GM18858 (cell line): Measurements from ENCODE around the gene UQCRC1.

Experiments used
- ATAC-seq: cut with Tn5 transposase; IDR thresholded peaks from one replicate; pipeline ENCODE4 v1.9.1; 2021; ENCODE audit not compliant: unreplicated experiment

The UQCRC1 gene

GRCh38 chr3:48633743-48634142 is 24.3 kb upstream of the UQCRC1 start:
- no peak for ATAC-seq

GRCh38 chr3:48633256-48633655 is 23.8 kb upstream of the UQCRC1 start:
- no peak for ATAC-seq

- no peak for ATAC-seq
Measured at GRCh38 chr3:48631516-48632448, 22.3 kb upstream of the UQCRC1 start.

DNA sequence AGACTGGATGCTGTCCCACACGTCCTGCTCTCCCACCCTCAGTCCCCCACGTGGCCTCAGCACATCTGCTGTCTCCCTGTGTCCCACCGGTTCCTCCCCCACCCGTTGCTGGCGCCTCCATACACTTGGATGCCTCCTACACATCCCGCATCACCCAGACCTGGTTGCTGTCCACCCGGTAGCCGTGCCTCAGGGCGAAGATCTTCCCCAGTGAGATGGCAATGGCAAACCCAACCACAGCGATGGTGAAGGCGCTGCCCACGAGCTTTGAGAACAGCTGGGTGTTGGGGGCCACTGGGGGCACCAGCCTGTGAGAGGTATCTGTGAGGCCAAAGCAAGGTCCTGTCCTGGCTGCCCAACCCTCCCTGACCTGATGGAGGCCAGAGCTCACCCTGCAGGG is 21.4 kb upstream of the UQCRC1 start:
- ATAC-seq = no peak

DNA sequence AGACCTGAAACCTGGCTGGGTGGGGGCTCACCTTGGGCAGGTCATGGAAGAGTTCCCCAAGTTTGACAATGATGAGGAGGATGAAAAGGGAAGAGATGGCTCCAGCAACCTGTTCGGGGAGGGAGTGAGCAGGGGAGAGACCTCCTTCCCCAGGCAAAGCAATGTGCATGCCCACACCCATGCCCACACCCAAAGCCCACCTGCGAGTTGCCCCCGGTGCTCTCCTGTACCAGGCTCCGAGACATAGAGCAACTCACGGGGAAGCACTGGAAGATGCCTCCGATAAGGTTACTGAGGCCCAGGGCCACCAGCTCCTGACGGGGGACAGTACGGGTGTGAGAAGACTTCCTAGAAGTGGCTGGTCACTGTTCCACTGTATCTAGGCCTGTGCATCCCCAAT is 21.0 kb upstream of the UQCRC1 start:
- ATAC-seq = no peak

DNA sequence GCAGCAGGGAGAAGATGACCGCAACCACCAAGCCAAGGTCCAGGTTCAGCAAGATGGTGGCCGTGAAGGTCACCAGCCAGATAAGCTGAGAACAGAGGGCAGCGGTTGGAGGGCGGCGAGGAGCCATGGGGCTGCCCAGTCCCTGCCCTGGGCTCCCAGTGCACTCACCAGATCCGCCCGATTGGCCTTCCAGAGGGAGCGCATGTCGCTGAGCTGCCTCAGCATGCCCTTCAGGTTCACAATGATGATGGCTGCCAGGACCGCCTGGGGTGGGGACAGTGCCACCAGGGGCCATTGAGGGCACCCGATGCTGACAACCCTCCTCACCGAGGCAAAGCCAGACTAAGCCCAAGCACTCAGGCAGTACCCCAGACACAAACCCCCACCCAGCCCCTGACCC is 20.4 kb upstream of the UQCRC1 start:
- ATAC-seq = no peak

GRCh38 chr3:48628277-48629017 is 19.0 kb upstream of the UQCRC1 start:
- ATAC-seq = no peak

DNA sequence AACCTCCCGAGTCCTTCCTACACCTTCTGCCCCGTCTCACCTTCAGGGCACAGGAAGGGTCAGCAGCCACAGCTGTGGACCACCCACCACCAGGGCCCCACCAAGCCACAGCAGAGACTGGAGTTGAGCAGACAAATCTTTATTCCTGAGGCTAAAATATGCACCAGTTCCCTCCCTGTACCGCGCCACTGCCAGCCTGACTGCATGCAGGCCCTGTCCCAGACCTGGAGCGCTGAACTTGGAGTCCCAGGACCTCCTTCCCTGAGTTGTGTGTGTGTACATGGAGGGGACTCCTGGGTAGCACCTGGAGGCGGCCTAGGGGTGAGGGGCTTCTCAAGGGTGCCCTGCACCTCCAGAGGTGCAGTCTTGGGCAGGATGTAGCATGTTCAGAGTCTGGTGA is 16.2 kb upstream of the UQCRC1 start:
- ATAC-seq = no peak

DNA sequence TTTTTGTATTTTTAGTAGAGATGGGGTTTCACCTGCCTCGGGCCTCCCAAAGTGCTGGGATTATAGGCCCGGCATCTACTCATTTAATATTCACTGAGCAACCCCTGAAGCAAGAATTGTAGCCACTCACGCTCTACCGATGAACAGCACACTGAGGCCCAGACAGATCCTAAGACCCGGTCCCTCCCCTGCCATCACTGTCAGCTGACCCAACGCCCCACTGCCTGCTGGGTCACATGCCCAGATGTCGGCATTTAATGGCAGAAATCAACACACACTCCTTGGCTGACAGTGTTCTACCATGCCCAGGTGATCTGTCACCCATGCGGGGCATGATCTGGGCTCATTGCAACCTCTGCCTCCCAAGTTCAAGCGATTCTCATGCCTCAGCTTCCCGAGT is 15.3 kb upstream of the UQCRC1 start:
- ATAC-seq = no peak

- no peak for ATAC-seq
Measured at GRCh38 chr3:48623851-48624547, 14.6 kb upstream of the UQCRC1 start.

GRCh38 chr3:48621461-48621869 is 12.0 kb upstream of the UQCRC1 start, which contains the start of gene TMEM89:
TMEM89 (minus strand) TSS chr3:48621769; CDS start chr3:48621756, 13 bp downstream.
- no peak for ATAC-seq

DNA sequence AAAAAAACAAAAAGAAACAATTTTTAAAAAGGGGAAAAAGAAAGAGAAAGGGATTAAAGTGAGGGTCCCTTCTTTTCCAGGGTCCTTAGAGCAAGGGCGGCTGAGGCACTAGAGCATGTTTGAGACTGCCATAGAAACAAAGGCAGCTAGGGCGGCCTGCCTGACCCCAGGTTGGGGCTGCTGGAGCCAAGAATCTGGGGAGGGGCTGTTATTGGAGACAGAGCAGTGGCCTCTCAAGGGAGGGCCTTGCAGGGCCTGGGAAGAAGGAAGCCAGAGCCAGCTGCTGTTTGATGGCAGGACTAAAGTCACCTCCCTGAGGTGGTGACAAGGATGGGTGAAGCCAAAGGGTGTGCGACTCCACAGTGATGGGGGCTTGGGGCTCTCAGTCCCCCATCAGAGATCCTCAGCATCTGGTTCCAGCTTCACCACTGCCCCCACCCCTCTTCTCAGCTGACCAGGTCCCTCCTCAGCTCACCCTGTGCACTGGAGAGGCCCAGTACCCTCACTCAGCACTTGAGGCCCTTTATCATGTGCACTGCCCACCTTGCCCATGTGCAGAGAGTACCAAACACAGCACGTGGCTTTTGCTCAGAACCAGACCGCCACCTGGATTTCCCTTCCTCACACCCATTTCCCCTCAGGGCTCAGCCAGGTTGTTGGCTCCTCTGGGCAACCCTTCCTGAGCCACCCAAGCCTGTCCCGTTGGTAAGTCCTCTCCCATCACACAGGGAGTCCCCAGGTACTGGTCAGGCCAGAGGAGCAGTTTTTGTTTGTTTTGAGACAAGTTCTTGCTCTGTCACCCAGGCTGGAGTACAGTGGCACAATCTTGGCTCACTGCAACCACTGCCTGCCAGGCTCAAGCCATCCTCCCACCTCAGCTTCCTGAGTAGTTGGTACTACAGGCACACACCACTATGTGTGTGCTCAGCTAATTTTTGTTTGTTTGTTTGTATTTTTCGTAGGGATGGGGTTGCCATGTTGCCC is 10.4 kb upstream of the UQCRC1 start:
- ATAC-seq = no peak

DNA sequence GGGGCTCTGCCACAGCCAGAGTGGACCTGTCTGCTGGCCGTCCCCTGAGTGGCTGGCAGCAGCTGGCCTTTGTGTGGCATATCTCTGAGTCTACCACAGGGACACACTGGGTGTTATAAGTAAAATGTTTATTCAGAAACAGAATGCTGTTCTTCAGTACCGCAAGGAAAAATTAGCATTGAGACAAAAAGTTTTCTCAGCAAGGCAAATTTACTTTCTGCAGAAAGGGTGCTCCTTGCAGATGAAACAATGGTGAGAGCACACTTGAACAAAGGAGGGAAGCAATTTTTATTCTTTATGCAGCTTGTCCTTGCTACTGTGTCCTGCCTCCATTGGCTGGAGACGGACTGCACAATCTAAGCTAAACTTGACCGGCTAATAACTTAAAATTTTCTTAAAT is 8.1 kb upstream of the UQCRC1 start:
- no peak for ATAC-seq

DNA sequence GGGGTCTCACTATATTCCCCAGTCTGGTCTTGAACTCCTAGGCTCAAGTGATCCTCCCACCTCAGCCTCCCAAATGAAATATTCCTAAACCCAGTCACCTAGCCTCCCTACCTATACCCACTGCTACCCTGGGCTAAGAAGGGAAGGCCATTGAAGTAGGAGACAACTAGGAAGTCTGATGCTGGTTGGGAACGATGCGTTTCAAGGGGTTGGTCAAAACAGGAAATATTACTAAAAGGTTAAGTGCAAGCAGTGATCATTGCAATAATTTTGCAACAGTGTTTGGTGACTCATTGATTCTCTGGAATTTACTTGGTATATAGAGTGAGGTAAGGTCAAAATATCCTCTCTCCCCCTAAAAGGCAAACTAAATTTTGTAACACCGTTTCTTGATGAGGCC is 4.6 kb upstream of the UQCRC1 start:
- ATAC-seq = no peak

DNA sequence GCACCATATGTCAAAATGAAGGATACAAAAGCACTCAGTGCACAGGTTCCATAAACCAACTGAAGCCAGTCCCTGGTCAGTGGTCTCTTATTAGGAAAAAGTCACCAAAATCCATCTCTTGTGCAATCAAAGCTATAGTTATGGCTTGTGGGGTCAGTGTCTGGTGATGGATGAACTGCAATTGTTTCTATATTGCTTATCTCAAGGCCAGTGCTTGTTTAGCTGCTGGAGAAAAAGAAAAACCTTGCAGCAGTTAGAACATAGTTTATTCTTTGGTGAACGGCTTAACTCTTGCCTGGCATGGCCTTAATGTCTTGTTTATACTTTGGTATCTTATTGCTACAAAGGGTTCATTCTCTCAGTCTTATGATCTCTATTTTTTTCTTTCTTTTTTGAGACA is 2.9 kb upstream of the UQCRC1 start:
- no peak for ATAC-seq

GRCh38 chr3:48607519-48607918 is 1.9 kb downstream of the UQCRC1 start:
- ATAC-seq = no peak

DNA sequence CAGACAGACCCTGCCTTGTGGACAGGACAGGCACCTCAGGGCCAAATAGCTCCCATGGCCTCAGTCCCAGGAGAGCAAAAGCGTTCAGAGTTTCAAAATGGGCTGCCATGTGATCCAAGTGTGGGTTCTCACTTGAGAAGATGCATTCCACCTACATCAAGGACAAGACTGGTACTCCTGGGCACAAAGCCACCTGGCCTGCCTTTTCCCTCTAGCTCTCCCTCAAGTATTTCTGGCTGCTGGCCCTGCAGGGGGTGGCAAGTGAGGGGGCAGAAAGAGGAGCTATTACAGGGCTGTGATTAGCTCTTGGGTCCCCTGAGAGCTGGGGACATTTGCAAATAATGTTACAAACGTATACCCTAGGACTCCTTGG is 7.8 kb downstream of the UQCRC1 start:
- ATAC-seq = no peak

DNA sequence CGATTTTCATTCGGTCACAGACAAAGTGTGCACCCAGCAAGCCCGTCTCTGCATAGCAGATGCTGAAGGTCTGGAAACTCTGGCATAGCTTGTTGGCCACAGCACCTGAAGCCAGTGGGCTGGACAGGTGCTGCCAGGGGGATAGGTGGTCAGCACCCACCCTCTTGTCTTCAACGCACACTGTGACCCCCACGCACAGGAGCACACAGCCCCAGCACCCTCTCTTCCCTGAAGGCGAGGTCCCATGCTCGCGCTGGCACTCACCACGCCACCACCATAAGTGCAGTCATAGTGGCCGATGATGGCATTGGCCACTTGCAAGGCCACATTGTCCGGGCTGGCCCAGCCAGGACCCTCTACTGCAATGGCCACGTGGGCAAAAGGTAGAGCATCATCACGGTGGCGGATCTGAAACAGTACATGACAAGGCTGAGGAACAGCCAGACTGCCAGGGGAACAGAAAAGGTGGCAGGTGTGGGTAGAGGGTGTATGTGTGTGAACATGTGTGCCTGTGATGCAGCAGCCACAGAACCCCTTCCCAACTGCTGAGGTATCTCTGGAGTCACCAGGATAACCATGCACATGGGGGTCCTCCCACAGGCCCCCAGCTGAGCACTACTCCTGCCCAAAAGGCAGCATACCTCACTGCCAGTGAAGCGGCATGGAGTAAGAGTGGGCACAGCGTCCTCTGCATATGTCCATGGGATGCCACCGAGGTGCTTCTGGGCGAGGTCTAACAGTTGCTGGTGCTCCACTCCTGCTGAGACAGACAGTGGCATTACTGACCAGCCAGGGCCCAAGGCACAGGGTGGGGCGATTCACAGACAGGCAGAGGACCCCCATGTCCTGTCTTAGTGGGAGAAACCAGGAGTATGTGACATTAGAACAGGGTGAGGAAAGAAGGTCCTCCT is 8.5 kb downstream of the UQCRC1 start:
- no peak for ATAC-seq

GRCh38 chr3:48599509-48600285 is 9.7 kb downstream of the UQCRC1 start:
- ATAC-seq = no peak
